Left lung (tissue), 10 donors: Measurements from ENCODE around the gene RUFY1. TPM values are rescaled to one million over a fixed set of nuclear protein-coding genes. Genes with fewer than 3 reads are reported as not detected.
A peak's percentile ranks its signal among the peaks of the same experiment; 100 is the strongest.
"Not testable (repeated sequence)": the region's sequence is repeated elsewhere in the genome, so short reads cannot be mapped to it uniquely, and the experiment has no call there.

Source experiments
- ATAC-seq: fragments of 200-7000 bp; cut with Tn5 transposase; one replicate; pipeline ENCODE4 v1.9.1; 2020; ENCODE audit warnings: moderate library complexity
- DNase-seq, 4 donors: peaks; one replicate each; pipeline ENCODE4 v3.0.0-alpha.2; 2013 to 2020
- H3K27ac ChIP-seq, 2 donors: fragments of 200-600 bp; sonication (generic) in 1 of 2; one replicate each; pipeline versions ENCODE4 v1.5.0 to v1.8.0; 2020 to 2021
- H3K27me3 ChIP-seq, 2 donors: fragments of 200-600 bp; sonication (generic) in 1 of 2; one replicate each; pipeline versions ENCODE4 v1.5.0 to v1.8.0; 2020 to 2021
- H3K36me3 ChIP-seq, 2 donors: fragments of 200-600 bp; sonication (generic) in 1 of 2; one replicate each; pipeline versions ENCODE4 v1.5.0 to v1.8.0; 2020 to 2021
- H3K4me1 ChIP-seq, 2 donors: fragments of 200-600 bp; one replicate each; pipeline ENCODE4 v1.8.0; 2021
- H3K4me3 ChIP-seq, 2 donors: fragments of 200-600 bp; sonication (generic) in 1 of 2; one replicate each; pipeline versions ENCODE4 v1.5.0 to v1.8.0; 2020 to 2021; ENCODE audit warnings: mild to moderate bottlenecking in 1 of 2
- H3K9me3 ChIP-seq, 2 donors: fragments of 200-600 bp; sonication (generic) in 1 of 2; one replicate each; pipeline versions ENCODE4 v1.5.0 to v1.8.0; 2020 to 2021
- intact Hi-C, 2 donors: fragments of 100-400 bp; cut with DNase I; formaldehyde crosslinking; loops; one replicate each; pipeline versions ENCODE4 v1.11.2 to v1.14.2; 2022
- polyA plus RNA-seq, 6 donors: library from polyadenylated mRNA; unstranded; fragments of 120-200 nt; gene quantifications; one replicate each; pipeline ENCODE4 v1.2.1, GENCODE V29; 2013; ENCODE audit not compliant: insufficient read length in 6 of 6
- total RNA-seq, 2 donors: library from RNA; stranded (reverse); fragmentation: NEBNext Ultra II Directional; extraction: Animal tissue kit (Norgen Biotek cat#: 25700); gene quantifications; one replicate each; pipeline ENCODE4 v1.2.1, GENCODE V29; 2021
- TF ChIP-seq, protein P1 (sequence below), 2 donors: fragments of 200-600 bp; sonication (generic) in 1 of 2; IDR thresholded peaks; one replicate each; pipeline versions ENCODE4 v1.5.0 to v1.8.0; 2021; ENCODE audit warnings: antibody characterized with exemption in 2 of 2
- donor health status: DM: no; HTN: yes; CAD: no.
- donor health status: DM: no; HTN: no; CAD: no.

RUFY1 gene
- total and polyA plus RNA-seq, 8 donors, result 47.9 to 84.9 (median 77.9) TPM

DNA sequence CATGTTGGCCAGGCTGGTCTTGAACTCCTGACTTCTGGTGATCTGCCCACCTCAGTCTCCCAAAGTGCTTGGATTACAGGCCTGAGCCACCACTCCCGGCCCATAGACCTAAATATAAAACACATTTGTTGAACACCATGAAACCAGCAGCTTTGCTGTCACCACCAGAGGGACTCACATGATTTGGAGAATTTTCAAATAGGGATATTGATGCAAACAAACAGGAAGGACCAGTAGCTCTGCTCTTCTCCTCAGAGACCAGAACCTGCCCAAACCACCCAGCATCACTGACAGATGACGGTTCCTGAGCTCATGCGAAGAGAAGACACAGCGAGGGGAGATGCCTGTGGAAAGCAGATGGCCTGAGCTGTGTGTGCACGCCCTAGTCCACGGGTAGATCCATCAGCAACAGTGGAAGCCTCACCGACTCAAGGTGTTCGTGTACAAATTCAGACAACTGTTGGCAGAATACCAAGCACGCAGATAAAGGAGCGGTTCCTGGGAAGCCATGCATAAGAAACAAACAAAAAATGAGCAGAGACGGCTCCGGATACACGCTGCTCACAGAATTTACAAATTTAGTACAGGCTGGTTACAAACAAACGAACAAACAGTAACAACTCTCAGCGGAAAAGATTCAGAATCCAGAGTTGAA is 30.8 kb upstream of the RUFY1 start:
- H3K36me3 ChIP-seq, H3K4me3 ChIP-seq, intact Hi-C loops, H3K9me3 ChIP-seq, H3K27me3 ChIP-seq, DNase-seq, ATAC-seq, H3K27ac ChIP-seq, H3K4me1 ChIP-seq: not testable (repeated sequence)

DNA sequence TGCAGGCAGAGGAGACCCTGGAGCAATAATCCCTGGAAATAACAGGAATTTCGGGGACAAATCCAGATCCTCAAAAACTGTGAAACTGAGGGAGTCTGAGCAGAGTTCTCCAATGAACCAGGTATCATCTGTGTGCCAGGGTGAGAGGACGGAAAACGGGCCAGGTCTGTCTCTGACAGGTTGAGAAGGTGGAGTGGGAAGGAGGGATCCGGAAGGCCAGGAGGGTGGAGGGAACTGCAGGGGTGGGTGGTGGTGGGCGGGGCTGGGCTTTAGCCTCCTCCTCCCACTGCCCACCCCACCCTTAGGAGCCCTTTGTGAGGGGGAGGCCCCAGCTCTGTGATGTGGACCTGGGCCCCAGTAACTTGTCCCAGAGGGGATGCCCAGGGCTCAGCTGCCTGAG is 28.2 kb upstream of the RUFY1 start:
- intact Hi-C loops, H3K4me1 ChIP-seq, H3K9me3 ChIP-seq, H3K27me3 ChIP-seq, H3K4me3 ChIP-seq, ATAC-seq, H3K27ac ChIP-seq, DNase-seq, H3K36me3 ChIP-seq: not testable (repeated sequence)

DNA sequence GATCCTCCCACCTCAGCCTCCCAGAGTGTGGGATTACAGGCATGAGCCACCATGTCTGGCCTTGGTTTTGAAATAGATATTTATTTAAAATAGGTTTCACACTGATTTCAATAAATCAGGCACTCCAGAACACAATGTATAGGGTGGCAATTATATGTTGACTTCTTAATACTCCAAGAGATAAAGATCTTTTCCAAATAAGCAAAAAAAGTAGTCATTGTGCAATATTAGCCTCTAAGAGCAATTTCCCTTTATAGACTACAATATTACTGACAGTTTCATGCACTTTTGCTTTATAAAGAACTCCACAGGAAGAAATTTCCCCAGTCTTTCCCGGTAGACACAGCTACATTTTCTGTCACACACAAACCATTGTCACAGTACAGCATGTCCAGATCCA is 23.4 kb upstream of the RUFY1 start:
- no peaks in the 10 kb centered on the region for H3K36me3 ChIP-seq
- TF ChIP-seq, protein P1, sequence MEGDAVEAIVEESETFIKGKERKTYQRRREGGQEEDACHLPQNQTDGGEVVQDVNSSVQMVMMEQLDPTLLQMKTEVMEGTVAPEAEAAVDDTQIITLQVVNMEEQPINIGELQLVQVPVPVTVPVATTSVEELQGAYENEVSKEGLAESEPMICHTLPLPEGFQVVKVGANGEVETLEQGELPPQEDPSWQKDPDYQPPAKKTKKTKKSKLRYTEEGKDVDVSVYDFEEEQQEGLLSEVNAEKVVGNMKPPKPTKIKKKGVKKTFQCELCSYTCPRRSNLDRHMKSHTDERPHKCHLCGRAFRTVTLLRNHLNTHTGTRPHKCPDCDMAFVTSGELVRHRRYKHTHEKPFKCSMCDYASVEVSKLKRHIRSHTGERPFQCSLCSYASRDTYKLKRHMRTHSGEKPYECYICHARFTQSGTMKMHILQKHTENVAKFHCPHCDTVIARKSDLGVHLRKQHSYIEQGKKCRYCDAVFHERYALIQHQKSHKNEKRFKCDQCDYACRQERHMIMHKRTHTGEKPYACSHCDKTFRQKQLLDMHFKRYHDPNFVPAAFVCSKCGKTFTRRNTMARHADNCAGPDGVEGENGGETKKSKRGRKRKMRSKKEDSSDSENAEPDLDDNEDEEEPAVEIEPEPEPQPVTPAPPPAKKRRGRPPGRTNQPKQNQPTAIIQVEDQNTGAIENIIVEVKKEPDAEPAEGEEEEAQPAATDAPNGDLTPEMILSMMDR (IDR thresholded peaks at IDR 0.05), result no peak
- ATAC-seq, result no peak

DNA sequence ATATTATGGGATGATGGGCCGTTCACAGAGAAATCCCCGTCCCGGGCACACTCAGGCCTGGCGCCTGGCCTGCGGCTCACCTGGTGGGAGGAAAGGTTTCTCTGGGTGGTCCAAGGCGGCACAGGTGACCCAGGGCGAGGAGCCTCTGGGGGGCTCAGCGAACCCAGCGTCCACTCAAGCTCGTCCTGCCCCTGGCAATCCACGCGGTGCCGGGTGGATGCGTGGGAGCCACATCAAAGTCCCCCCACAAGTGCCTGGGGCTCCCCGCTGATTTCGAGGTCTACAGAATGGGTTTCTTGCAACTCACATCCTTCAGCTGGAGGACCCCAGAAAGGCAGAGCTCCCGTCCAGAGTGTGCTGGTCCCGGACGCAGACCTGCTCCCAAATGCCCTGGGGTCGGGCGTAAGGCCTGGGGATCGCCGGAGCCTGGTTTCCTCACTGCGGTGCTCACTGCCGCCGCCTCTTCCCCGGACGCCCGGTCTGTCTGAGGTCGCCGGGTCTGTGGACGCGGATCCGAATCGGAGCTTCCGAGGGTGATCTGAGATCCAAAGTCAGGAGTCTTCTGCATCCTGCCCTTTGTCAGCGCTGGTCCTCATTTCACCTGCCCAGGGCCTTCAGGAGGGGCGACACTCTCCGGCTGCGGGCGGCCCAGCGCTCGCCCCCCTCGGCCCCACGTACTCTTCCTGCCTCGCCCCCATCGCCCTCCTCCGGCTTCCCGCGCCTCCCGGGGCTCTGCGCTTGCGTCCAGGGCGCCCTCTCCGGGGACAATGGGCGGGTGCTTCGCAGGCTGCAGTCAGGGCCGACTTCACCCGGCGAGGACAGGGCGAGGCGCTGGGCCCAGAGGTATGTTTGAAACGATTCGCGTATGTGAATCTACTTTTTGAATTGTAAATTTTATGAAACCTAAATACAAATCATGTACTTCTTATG is 20.0 kb upstream of the RUFY1 start:
- H3K4me1 ChIP-seq, result peaks cover 0 to 16% of the 10 kb centered on the region in 2 donors
- no peaks in the 10 kb centered on the region for H3K9me3 ChIP-seq
- DNase-seq, result peak in 3 of 4 donors; percentile 75 to 94 (median 82)
- H3K36me3 ChIP-seq, result no peaks in the 10 kb centered on the region
- peak overlapping the region; percentile 20 to 51 for H3K27ac ChIP-seq
- H3K27me3 ChIP-seq, result peaks cover 0 to 11% of the 10 kb centered on the region in 2 donors
- TF ChIP-seq, protein P1 (IDR thresholded peaks at IDR 0.05), result peak; percentile 16 to 25
- intact Hi-C loops, result no loop called here
- H3K4me3 ChIP-seq, result peak overlapping the region; percentile 38 to 46
- ATAC-seq, result peak; percentile 97

More for the DNA sequence above, 23.4 kb upstream of the RUFY1 start:
- Histone ChIP-seq H3K4me1 (peaks cover 0 to 16% of the 10 kb centered on the region in 2 donors), H3K4me3 (no peak overlapping the region), H3K27ac (no peak overlapping the region), H3K9me3 (no peaks in the 10 kb centered on the region), H3K27me3 (peaks cover 0 to 11% of the 10 kb centered on the region in 2 donors)
- DNase-seq, result no peak
- intact Hi-C loops, result no loop called here

DNA sequence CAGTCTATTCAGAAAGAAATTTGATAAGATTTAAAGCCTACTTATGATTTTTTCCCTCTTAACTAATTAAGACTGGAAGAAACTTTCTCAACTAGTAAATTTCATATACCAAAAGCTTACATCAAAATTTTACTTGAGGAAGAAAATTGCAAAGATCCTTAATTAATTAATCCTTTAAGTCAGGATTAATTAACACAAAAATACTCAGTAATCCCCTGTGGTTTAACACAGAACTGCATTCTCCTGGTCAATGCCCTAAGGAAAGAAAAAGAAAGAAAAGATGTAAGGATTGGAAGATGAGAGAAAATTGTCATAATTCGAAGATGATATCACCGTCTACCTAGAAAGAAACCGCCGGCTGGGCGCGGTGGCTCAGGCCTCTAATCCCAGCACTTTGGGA is 17.3 kb upstream of the RUFY1 start:
- DNase-seq, result no peak
- Histone ChIP-seq H3K4me3 (no peak overlapping the region), H3K4me1 (peaks cover 0 to 16% of the 10 kb centered on the region in 2 donors), H3K27me3 (peaks cover 0 to 11% of the 10 kb centered on the region in 2 donors), H3K36me3 (no peaks in the 10 kb centered on the region), H3K27ac (no peak overlapping the region), H3K9me3 (no peaks in the 10 kb centered on the region)
- ATAC-seq, result no peak
- TF ChIP-seq, protein P1 (IDR thresholded peaks at IDR 0.05), result no peak
- intact Hi-C loops, result no loop called here

DNA sequence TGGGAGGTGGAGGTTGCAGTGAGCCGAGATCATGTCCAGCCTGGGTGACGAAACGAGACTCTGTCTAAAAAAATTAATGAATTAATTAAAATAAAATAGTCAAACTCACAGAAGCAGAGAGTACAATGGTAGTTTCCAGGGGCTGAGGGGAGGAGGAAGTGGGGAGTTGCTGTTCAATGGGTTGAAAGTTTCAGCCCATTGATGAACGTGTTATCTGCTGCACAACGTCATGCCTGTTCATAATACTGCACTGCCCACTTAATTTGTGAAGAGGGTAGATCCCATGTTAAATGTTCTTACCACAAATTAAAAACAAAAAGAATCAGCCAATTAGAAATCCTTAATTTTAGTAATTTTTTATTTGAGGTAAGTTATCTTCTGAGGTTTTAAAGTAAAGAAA is 16.4 kb upstream of the RUFY1 start:
- Histone ChIP-seq H3K9me3 (no peaks in the 10 kb centered on the region), H3K4me1 (peaks cover 0 to 16% of the 10 kb centered on the region in 2 donors), H3K4me3 (no peak overlapping the region), H3K36me3 (no peaks in the 10 kb centered on the region), H3K27me3 (peaks cover 0 to 11% of the 10 kb centered on the region in 2 donors), H3K27ac (no peak overlapping the region)
- ATAC-seq, result no peak
- intact Hi-C loops, result no loop called here
- TF ChIP-seq, protein P1 (IDR thresholded peaks at IDR 0.05), result no peak
- no peak for DNase-seq
